HEK293 (cell line): ENCODE measurements around the gene MYRIP.

Experiments used
- CTCF ChIA-PET: fragments of 350-600 bp; formaldehyde crosslinking; extraction: SDS; loops from one replicate; lab custom pipeline; 2021; ENCODE audit warnings: antibody characterized with exemption; lab: Yijun Ruan, JAX
- POLR2A ChIA-PET: fragments of 300-600 bp; formaldehyde crosslinking; extraction: SDS; loops from one replicate; lab custom pipeline; 2020; ENCODE audit warnings: antibody characterized with exemption, inconsistent platforms; lab: Yijun Ruan, JAX
- H3K27ac ChIP-seq: fragments of 200-500 bp; sonication (Bioruptor generic); 2 replicates; pipeline ENCODE4 v1.5.1; 2014; ENCODE audit warnings: low read depth, low read length, control low read depth, inconsistent platforms; ENCODE audit errors: extremely low read depth
- H3K36me3 ChIP-seq, 2 experiments: fragments of 200-500 bp in 1 of 2; sonication (Bioruptor generic) in 1 of 2; 1 replicate in 1 of 2; 2 replicates in 1 of 2; pipeline ENCODE4 v1.5.1; 2014 to 2017; ENCODE audit warnings: inconsistent platforms in 2 of 2, low read length in 2 of 2; ENCODE audit not compliant: control insufficient read depth in 2 of 2, insufficient read depth in 1 of 2
- H3K4me1 ChIP-seq: fragments of 200-500 bp; sonication (Bioruptor generic); 2 replicates; pipeline ENCODE4 v1.5.1; 2014; ENCODE audit warnings: mild to moderate bottlenecking, low read length, inconsistent platforms; ENCODE audit not compliant: control insufficient read depth, insufficient read depth
- H3K4me3 ChIP-seq: 2 replicates; pipeline ENCODE4 v1.5.1; 2011; ENCODE audit warnings: low read depth, mild to moderate bottlenecking, control low read depth, low read length, moderate library complexity
- H3K9me3 ChIP-seq: fragments of 200-500 bp; sonication (Bioruptor generic); 2 replicates; pipeline ENCODE4 v1.5.1; 2014; ENCODE audit warnings: low read depth, low read length, inconsistent platforms; ENCODE audit not compliant: control insufficient read depth, insufficient read depth
- AEBP2 ChIP-seq: fragments of 450-650 bp; formaldehyde crosslinking; IDR thresholded peaks from 2 replicates; pipeline ENCODE4 v1.5.1; 2016; ENCODE audit warnings: missing biosample characterization, missing genetic modification characterization, borderline replicate concordance
- BCL11A ChIP-seq: fragments of 450-650 bp; formaldehyde crosslinking; IDR thresholded peaks from 2 replicates; pipeline ENCODE4 v1.5.1; 2016; ENCODE audit warnings: low read depth, missing biosample characterization, missing genetic modification characterization
- MYNN ChIP-seq: fragments of 450-650 bp; formaldehyde crosslinking; IDR thresholded peaks from 2 replicates; pipeline ENCODE4 v1.5.1; 2016; ENCODE audit warnings: missing biosample characterization, missing genetic modification characterization, borderline replicate concordance
- OVOL3 ChIP-seq: fragments of 450-650 bp; formaldehyde crosslinking; IDR thresholded peaks from 2 replicates; pipeline ENCODE4 v1.5.1; 2016; ENCODE audit warnings: missing biosample characterization, missing genetic modification characterization
- SALL2 ChIP-seq: fragments of 450-650 bp; formaldehyde crosslinking; IDR thresholded peaks from 2 replicates; pipeline ENCODE4 v1.5.0; 2017; ENCODE audit warnings: missing biosample characterization, mild to moderate bottlenecking, missing genetic modification characterization, borderline replicate concordance
- YY2 ChIP-seq: fragments of 450-650 bp; formaldehyde crosslinking; IDR thresholded peaks from 2 replicates; pipeline ENCODE4 v1.5.1; 2016; ENCODE audit warnings: missing biosample characterization, missing genetic modification characterization
- ZEB2 ChIP-seq: fragments of 450-650 bp; formaldehyde crosslinking; IDR thresholded peaks from 2 replicates; pipeline ENCODE4 v1.5.1; 2016; ENCODE audit warnings: missing biosample characterization, missing genetic modification characterization
- ZFHX2 ChIP-seq: fragments of 450-650 bp; formaldehyde crosslinking; conservative IDR thresholded peaks from 2 replicates; pipeline ENCODE4 v1.5.1; 2016; ENCODE audit warnings: missing biosample characterization, missing genetic modification characterization
- ZNF248 ChIP-seq: fragments of 450-650 bp; formaldehyde crosslinking; IDR thresholded peaks from 2 replicates; pipeline ENCODE4 v1.5.1; 2017; ENCODE audit warnings: missing biosample characterization, missing genetic modification characterization
- ZNF26 ChIP-seq: fragments of 450-650 bp; formaldehyde crosslinking; IDR thresholded peaks from 2 replicates; pipeline ENCODE4 v1.5.1; 2016; ENCODE audit warnings: missing biosample characterization, missing genetic modification characterization
- ZNF274 ChIP-seq, 2 experiments: fragments of 200-500 bp in 1 of 2; fragments of 450-650 bp in 1 of 2; sonication (Bioruptor generic) in 1 of 2; formaldehyde crosslinking in 1 of 2; IDR thresholded peaks; 2 replicates each; pipeline versions ENCODE4 v1.5.1 to v1.6.1; 2014 to 2016; ENCODE audit warnings: borderline replicate concordance in 1 of 2, inconsistent platforms in 1 of 2, low read length in 1 of 2, missing biosample characterization in 1 of 2, missing genetic modification characterization in 1 of 2
- ZNF335 ChIP-seq: fragments of 450-650 bp; formaldehyde crosslinking; conservative IDR thresholded peaks from 2 replicates; pipeline ENCODE4 v1.5.1; 2016; ENCODE audit warnings: missing biosample characterization, missing genetic modification characterization
- ZNF426 ChIP-seq: fragments of 450-650 bp; formaldehyde crosslinking; IDR thresholded peaks from 2 replicates; pipeline ENCODE4 v1.5.1; 2017; ENCODE audit warnings: missing biosample characterization, missing genetic modification characterization, mild to moderate bottlenecking, inconsistent platforms, moderate library complexity
- ZNF433 ChIP-seq: fragments of 450-650 bp; formaldehyde crosslinking; IDR thresholded peaks from 2 replicates; pipeline ENCODE4 v1.5.1; 2016; ENCODE audit warnings: missing biosample characterization, missing genetic modification characterization, low read depth
- ZNF473 ChIP-seq: fragments of 450-650 bp; formaldehyde crosslinking; IDR thresholded peaks from 2 replicates; pipeline ENCODE4 v1.5.1; 2017; ENCODE audit warnings: missing biosample characterization, missing genetic modification characterization
- ZNF514 ChIP-seq: fragments of 450-650 bp; formaldehyde crosslinking; IDR thresholded peaks from 2 replicates; pipeline ENCODE4 v1.5.1; 2016; ENCODE audit warnings: missing biosample characterization, missing genetic modification characterization
- ZNF571 ChIP-seq: fragments of 450-650 bp; formaldehyde crosslinking; IDR thresholded peaks from 2 replicates; pipeline ENCODE4 v1.5.0; 2017; ENCODE audit warnings: missing biosample characterization, missing genetic modification characterization
- ZNF580 ChIP-seq: fragments of 450-650 bp; formaldehyde crosslinking; IDR thresholded peaks from 2 replicates; pipeline ENCODE4 v1.5.1; 2016; ENCODE audit warnings: missing biosample characterization, missing genetic modification characterization
- ZNF621 ChIP-seq: fragments of 450-650 bp; formaldehyde crosslinking; IDR thresholded peaks from 2 replicates; pipeline ENCODE4 v1.5.1; 2017; ENCODE audit warnings: missing biosample characterization, missing genetic modification characterization
- ZNF76 ChIP-seq: fragments of 450-650 bp; formaldehyde crosslinking; IDR thresholded peaks from 2 replicates; pipeline ENCODE4; 2016; ENCODE audit warnings: low read depth, missing biosample characterization, missing genetic modification characterization, borderline replicate concordance
- ZNF792 ChIP-seq: fragments of 450-650 bp; formaldehyde crosslinking; IDR thresholded peaks from 2 replicates; pipeline ENCODE4 v1.5.1; 2016; ENCODE audit warnings: missing biosample characterization, missing genetic modification characterization
- ZNF837 ChIP-seq: fragments of 450-650 bp; formaldehyde crosslinking; IDR thresholded peaks from 2 replicates; pipeline ENCODE4 v1.5.1; 2016; ENCODE audit warnings: missing biosample characterization, missing genetic modification characterization
- ZSCAN16 ChIP-seq: fragments of 450-650 bp; formaldehyde crosslinking; IDR thresholded peaks from 2 replicates; pipeline ENCODE4 v1.5.1; 2016; ENCODE audit warnings: missing biosample characterization, missing genetic modification characterization

The MYRIP gene

GRCh38 chr3:40304352-40304751, 494.9 kb downstream of the MYRIP start (continued):
- no peak for TF ChIP-seq ZNF433
- no peak for TF ChIP-seq ZNF473 (tag by site-specific recombination)
- no peak for TF ChIP-seq AEBP2 (tag by site-specific recombination)
- no peak for TF ChIP-seq ZNF335 (tag by site-specific recombination)
- no peak for TF ChIP-seq ZNF514 (tag by site-specific recombination)
- no peak for TF ChIP-seq ZNF837
- TF ChIP-seq ZEB2 (tag by site-specific recombination): no peak
- TF ChIP-seq ZNF26 (tag by site-specific recombination): no peak
- TF ChIP-seq ZNF571 (tag by site-specific recombination): no peak
- no peak for TF ChIP-seq ZFHX2

- Histone ChIP-seq H3K4me1 (no peaks in the 10 kb centered on the region), H3K27ac (no peak overlapping the region), H3K9me3 (no peaks in the 10 kb centered on the region), H3K4me3 (no peak overlapping the region), H3K36me3 (peaks cover 0 to 6% of the 10 kb centered on the region in 2 experiments; a peak in 1 of 3 replicates)
- POLR2A ChIA-PET: no interaction called here
- TF ChIP-seq ZNF274 (IDR thresholded peaks at IDR 0.05; ENCODE audit: low read length) (no peak), ZNF274 (tag by site-specific recombination; IDR thresholded peaks at IDR 0.05; ENCODE audit: borderline replicate concordance) (no peak), OVOL3 (tag by site-specific recombination) (no peak), ZNF792 (tag by site-specific recombination) (no peak), MYNN (tag by site-specific recombination) (no peak), ZNF580 (tag by site-specific recombination) (no peak), ZNF76 (tag by site-specific recombination) (no peak), ZSCAN16 (tag by site-specific recombination) (no peak), YY2 (tag by site-specific recombination) (no peak), ZNF426 (tag by site-specific recombination) (no peak), ZNF335 (tag by site-specific recombination) (no peak), ZNF248 (tag by site-specific recombination) (no peak), BCL11A (no peak), SALL2 (tag by site-specific recombination) (no peak), ZNF621 (no peak)
- CTCF ChIA-PET: interaction anchor here (0.6 to 0.7 kb wide), 2 partner anchors 17 to 114 kb away, joined by 3 read pairs; no protein-coding TSS in a partner anchor
Measured at GRCh38 chr3:40306336-40306735, 496.9 kb downstream of the MYRIP start.
